HCT116 (cell line): ENCODE data around the gene RUFY4. TPM values are rescaled to one million over a fixed set of nuclear protein-coding genes. Genes with fewer than 3 reads are reported as not detected.

Experiments used
- ATAC-seq: fragments of 200-7000 bp; cut with Tn5 transposase; 2 replicates; pipeline ENCODE4 v1.9.1; 2020; ENCODE audit warnings: mild to moderate bottlenecking, moderate library complexity
- BruUV-seq: library from RNA; stranded (reverse); fragments of 400-500 nt; replicated peaks from 2 replicates; lab custom pipeline; 2021; lab: Mats Ljungman, UMichigan
- CTCF ChIA-PET: fragments of 300-600 bp; sonication (Branson Sonifier 250); formaldehyde crosslinking; loops from one replicate; lab custom pipeline; 2021; ENCODE audit warnings: antibody characterized with exemption; lab: Charles Lee
- POLR2A ChIA-PET: fragments of 300-600, 350-600 bp; sonication (Branson Sonifier 250); formaldehyde crosslinking; loops from one replicate; lab custom pipeline; 2021; ENCODE audit warnings: antibody characterized with exemption; lab: Charles Lee
- RAD21 ChIA-PET, 2 experiments: fragments of 300-600 bp; sonication (Branson Sonifier 250); formaldehyde crosslinking; loops; one replicate each; lab custom pipeline; 2023; ENCODE audit warnings: low total read pairs in 2 of 2; ENCODE audit not compliant: uncharacterized antibody in 2 of 2, unreplicated experiment in 2 of 2, low non-redundant PET in 1 of 2; lab: Charles Lee
- DNase-seq: peaks from one replicate; pipeline ENCODE4 v3.0.0-alpha.2; 2010; ENCODE audit warnings: low read depth, low spot score
- H2AFZ ChIP-seq: fragments of 200-600 bp; shearing (Covaris generic), sonication (generic); 2 replicates; pipeline ENCODE4 v1.6.1; 2017; ENCODE audit warnings: low read depth, mixed run types, mixed read lengths, antibody characterized with exemption, low read length; ENCODE audit not compliant: poor library complexity, severe bottlenecking
- H3K27ac ChIP-seq: 2 replicates; pipeline ENCODE4 v1.5.1; 2012; ENCODE audit warnings: low read depth, low read length
- H3K27me3 ChIP-seq: fragments of 200-600 bp; sonication (generic); 2 replicates; pipeline ENCODE4 v1.6.1; 2016; ENCODE audit warnings: mixed run types, low read length, mixed read lengths; ENCODE audit not compliant: insufficient read depth
- H3K36me3 ChIP-seq, 2 experiments: fragments of 200-500 bp in 1 of 2; fragments of 200-600 bp in 1 of 2; sonication (Bioruptor generic) in 1 of 2; sonication (generic) in 1 of 2; 2 replicates each; pipeline versions ENCODE4 v1.5.1 to v1.6.1; 2014 to 2016; ENCODE audit warnings: low read length in 2 of 2, inconsistent platforms in 1 of 2, mixed read lengths in 1 of 2, mixed run types in 1 of 2; ENCODE audit not compliant: insufficient read depth in 2 of 2, control insufficient read depth in 1 of 2
- H3K4me1 ChIP-seq, 2 experiments: fragments of 200-600 bp in 1 of 2; sonication (generic) in 1 of 2; 2 replicates each; pipeline versions ENCODE4 v1.5.1 to v1.6.1; 2012 to 2017; ENCODE audit warnings: low read length in 2 of 2, inconsistent platforms in 1 of 2, mild to moderate bottlenecking in 1 of 2, mixed read lengths in 1 of 2, mixed run types in 1 of 2, moderate library complexity in 1 of 2; ENCODE audit not compliant: insufficient read depth in 2 of 2, control insufficient read depth in 1 of 2
- H3K4me2 ChIP-seq: fragments of 200-600 bp; sonication (generic); 2 replicates; pipeline ENCODE4 v1.6.1; 2017; ENCODE audit warnings: mixed run types, low read length, mixed read lengths
- H3K4me3 ChIP-seq, 2 experiments: fragments of 200-600 bp in 1 of 2; sonication (generic) in 1 of 2; replicated peaks in 1 of 2; 2 replicates each; pipeline ENCODE4 v1.5.1; 2011 to 2016; ENCODE audit warnings: low read length in 2 of 2, control low read depth in 1 of 2, low read depth in 1 of 2, mild to moderate bottlenecking in 1 of 2, mixed read lengths in 1 of 2, mixed run types in 1 of 2
- H3K79me2 ChIP-seq: fragments of 200-600 bp; sonication (generic); 2 replicates; pipeline ENCODE4 v1.6.1; 2017; ENCODE audit warnings: mild to moderate bottlenecking, mixed run types, low read length, moderate library complexity, mixed read lengths; ENCODE audit not compliant: insufficient read depth
- H3K9ac ChIP-seq: fragments of 200-600 bp; sonication (generic); 2 replicates; pipeline ENCODE4 v1.6.1; 2016; ENCODE audit warnings: low read length, mixed read lengths
- H3K9me2 ChIP-seq: fragments of 200-600 bp; sonication (generic), shearing (Covaris generic); 2 replicates; pipeline ENCODE4 v1.6.1; 2017; ENCODE audit warnings: mixed run types, mild to moderate bottlenecking, moderate library complexity; ENCODE audit not compliant: insufficient read depth
- H3K9me3 ChIP-seq, 2 experiments: fragments of 200-500 bp in 1 of 2; fragments of 200-600 bp in 1 of 2; sonication (Bioruptor generic) in 1 of 2; sonication (generic) in 1 of 2; 2 replicates each; pipeline ENCODE4 v1.6.1; 2014 to 2017; ENCODE audit warnings: low read length in 2 of 2, mixed read lengths in 2 of 2, inconsistent platforms in 1 of 2, low read depth in 1 of 2, mild to moderate bottlenecking in 1 of 2, mixed run types in 1 of 2, moderate library complexity in 1 of 2; ENCODE audit not compliant: control insufficient read depth in 1 of 2, insufficient read depth in 1 of 2
- H4K20me1 ChIP-seq: fragments of 200-600 bp; sonication (generic), shearing (Covaris generic); 2 replicates; pipeline ENCODE4 v1.6.1; 2017; ENCODE audit warnings: mixed run types, mild to moderate bottlenecking, moderate library complexity; ENCODE audit not compliant: insufficient read depth
- CEBPB ChIP-seq: IDR thresholded peaks from 2 replicates; pipeline ENCODE4 v1.6.1; 2012; ENCODE audit warnings: low read depth
- ELF1 ChIP-seq: IDR thresholded peaks from 2 replicates; pipeline ENCODE4 v1.6.1; 2012; ENCODE audit warnings: low read depth, borderline replicate concordance
- EZH2 ChIP-seq: fragments of 200-600 bp; sonication (generic); IDR thresholded peaks from 2 replicates; pipeline ENCODE4 v1.6.1; 2017; ENCODE audit warnings: antibody characterized with exemption, mixed run types
- FOSL1 ChIP-seq: IDR thresholded peaks from 2 replicates; pipeline ENCODE4 v1.6.1; 2012; ENCODE audit warnings: low read depth
- JUND ChIP-seq: IDR thresholded peaks from 2 replicates; pipeline ENCODE4 v1.6.1; 2012
- POLR2A ChIP-seq: IDR thresholded peaks from 2 replicates; pipeline ENCODE4 v1.7.0; 2011; ENCODE audit warnings: borderline replicate concordance; ENCODE audit not compliant: insufficient read depth, insufficient read length; ENCODE audit errors: extremely low read depth
- SP1 ChIP-seq: IDR thresholded peaks from 2 replicates; pipeline ENCODE4 v1.6.1; 2012; ENCODE audit warnings: low read depth
- ZNF274 ChIP-seq: fragments of 200-500 bp; sonication (Bioruptor generic); IDR thresholded peaks from 2 replicates; pipeline ENCODE4 v1.6.1; 2014; ENCODE audit warnings: mild to moderate bottlenecking, low read depth, low read length, inconsistent platforms
- intact Hi-C: fragments of 100-400 bp; cut with micrococcal nuclease; formaldehyde crosslinking; loops from 2 replicates; pipeline ENCODE4 v1.10.0; 2022
- total RNA-seq: library from RNA; stranded (reverse); gene quantifications from one replicate; pipeline ENCODE4 v1.2.1, GENCODE V29; 2021; ENCODE audit not compliant: unreplicated experiment
- TF ChIP-seq, protein P1 (sequence below): IDR thresholded peaks from 2 replicates; pipeline ENCODE4 v1.6.1; 2012; ENCODE audit warnings: low read depth
- TF ChIP-seq, protein P2 (sequence below): IDR thresholded peaks from 2 replicates; pipeline ENCODE4 v1.6.1; 2012

Gene RUFY4
- total RNA-seq, 1 experiment from 2014 or later = 0.27 TPM

DNA sequence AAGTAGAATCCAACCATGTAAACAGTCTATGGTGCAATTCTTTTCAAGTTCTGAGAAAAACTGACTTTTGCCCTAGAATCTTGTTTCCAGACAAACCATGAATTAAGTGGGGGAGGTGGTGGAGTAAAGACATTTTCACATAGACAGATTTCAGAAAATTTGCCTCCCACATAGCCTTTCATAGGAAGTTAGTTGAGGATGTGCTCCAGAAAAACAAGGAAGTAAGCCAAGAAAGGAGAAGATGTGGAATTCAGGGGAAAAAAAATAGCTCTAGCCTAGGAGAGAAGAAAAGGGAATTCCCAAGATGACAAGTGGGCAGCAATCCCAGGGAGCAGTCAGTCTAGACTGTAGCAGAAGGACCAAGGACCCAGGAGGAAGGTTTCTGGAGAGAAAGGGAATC is 17.4 kb downstream of the RUFY4 start:
- BruUV-seq = no TSS peak
- ChIA-PET POLR2A (no interaction called here), CTCF (interaction anchor here (1.0 kb wide), 1 partner anchor 12 kb away, joined by 3 read pairs; no protein-coding TSS in a partner anchor)
- Histone ChIP-seq H3K36me3 (no peaks in the 10 kb centered on the region), H3K79me2 (no peaks in the 10 kb centered on the region), H4K20me1 (no peaks in the 10 kb centered on the region), H3K4me3 (no peak overlapping the region), H3K4me2 (no peak overlapping the region), H2AFZ (no peak overlapping the region)
- TF ChIP-seq CEBPB = no peak
- no peak for TF ChIP-seq ZNF274
- no peak for TF ChIP-seq ELF1
- TF ChIP-seq JUND = no peak
- no peak for TF ChIP-seq FOSL1
- no peak for TF ChIP-seq POLR2A
- TF ChIP-seq, protein P1, sequence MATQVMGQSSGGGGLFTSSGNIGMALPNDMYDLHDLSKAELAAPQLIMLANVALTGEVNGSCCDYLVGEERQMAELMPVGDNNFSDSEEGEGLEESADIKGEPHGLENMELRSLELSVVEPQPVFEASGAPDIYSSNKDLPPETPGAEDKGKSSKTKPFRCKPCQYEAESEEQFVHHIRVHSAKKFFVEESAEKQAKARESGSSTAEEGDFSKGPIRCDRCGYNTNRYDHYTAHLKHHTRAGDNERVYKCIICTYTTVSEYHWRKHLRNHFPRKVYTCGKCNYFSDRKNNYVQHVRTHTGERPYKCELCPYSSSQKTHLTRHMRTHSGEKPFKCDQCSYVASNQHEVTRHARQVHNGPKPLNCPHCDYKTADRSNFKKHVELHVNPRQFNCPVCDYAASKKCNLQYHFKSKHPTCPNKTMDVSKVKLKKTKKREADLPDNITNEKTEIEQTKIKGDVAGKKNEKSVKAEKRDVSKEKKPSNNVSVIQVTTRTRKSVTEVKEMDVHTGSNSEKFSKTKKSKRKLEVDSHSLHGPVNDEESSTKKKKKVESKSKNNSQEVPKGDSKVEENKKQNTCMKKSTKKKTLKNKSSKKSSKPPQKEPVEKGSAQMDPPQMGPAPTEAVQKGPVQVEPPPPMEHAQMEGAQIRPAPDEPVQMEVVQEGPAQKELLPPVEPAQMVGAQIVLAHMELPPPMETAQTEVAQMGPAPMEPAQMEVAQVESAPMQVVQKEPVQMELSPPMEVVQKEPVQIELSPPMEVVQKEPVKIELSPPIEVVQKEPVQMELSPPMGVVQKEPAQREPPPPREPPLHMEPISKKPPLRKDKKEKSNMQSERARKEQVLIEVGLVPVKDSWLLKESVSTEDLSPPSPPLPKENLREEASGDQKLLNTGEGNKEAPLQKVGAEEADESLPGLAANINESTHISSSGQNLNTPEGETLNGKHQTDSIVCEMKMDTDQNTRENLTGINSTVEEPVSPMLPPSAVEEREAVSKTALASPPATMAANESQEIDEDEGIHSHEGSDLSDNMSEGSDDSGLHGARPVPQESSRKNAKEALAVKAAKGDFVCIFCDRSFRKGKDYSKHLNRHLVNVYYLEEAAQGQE = no peak
- no peak for TF ChIP-seq SP1
- no peak for TF ChIP-seq EZH2
- TF ChIP-seq, protein P2, sequence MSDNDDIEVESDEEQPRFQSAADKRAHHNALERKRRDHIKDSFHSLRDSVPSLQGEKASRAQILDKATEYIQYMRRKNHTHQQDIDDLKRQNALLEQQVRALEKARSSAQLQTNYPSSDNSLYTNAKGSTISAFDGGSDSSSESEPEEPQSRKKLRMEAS = no peak
- TF ChIP-seq, all 23 proteins: peak for 0
- RAD21 ChIA-PET = no interaction called here
- Histone ChIP-seq H3K9ac (no peak overlapping the region), H3K9me2 (no peaks in the 10 kb centered on the region), H3K4me1 (no peaks in the 10 kb centered on the region), H3K9me3 (no peaks in the 10 kb centered on the region), H3K27me3 (no peaks in the 10 kb centered on the region), H3K27ac (no peak overlapping the region)
- DNase-seq = no peak
- ATAC-seq = no peak
- intact Hi-C loops = no loop called here
